Measurements from ENCODE around the gene PAQR4.
A peak's percentile ranks its signal among the peaks of the same experiment; 100 is the strongest.

PAQR4 gene

DNA sequence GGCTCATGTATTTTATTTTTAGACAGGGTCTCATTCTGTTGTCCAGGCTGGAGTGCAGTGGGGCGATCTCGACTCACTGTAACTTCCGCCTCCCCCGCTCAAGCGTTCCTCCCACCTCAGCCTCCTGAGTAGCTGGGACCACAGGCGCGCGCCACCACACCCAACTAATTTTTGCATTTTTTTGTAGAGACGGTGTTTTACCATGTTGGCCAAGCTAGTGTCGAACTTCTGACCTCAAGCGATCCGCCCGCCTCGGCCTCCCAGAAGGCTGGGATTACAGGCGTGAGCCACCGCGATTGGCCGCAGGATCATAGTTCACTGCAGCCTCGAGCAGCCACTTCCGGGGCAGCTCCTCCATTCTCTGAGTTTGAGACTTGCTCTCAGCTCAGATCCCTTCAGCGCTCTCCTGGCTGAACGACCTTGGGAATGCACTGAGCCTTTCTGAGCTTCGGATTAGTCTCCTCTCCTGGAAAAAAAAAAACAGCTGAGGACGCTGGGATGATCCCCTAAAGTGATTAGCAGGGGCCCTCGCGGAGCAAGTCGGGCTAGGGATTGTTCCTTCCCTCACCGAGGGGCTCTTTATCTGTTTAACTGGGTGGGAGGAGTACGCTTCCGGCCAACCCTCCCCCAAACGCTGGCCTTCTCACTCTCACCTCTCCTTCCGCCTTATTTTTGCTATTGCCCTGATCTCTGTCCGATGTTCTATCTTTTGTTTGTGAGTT is 12.2 kb downstream of the PAQR4 start:
- DNase-seq (ENCODE audit: low spot score): no peak

DNA sequence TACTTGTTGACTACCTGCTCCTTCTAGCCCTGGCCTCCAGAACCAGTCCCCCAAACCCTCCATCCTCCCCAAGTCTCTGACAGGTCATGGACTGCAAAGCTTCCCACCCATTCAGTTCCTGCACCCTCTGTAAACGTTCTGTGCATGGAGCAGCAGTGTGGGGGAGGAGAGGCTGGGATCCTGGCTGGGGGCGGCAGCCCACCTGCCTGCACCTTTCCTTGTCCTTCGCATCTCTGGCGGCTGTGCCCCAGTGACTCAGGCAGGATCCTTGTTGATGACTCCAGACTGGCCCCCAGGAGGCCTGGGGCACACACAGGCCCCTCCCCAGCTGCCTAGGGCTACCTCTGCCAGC is 12.7 kb downstream of the PAQR4 start:
- no peak for DNase-seq (ENCODE audit: low spot score)

DNA sequence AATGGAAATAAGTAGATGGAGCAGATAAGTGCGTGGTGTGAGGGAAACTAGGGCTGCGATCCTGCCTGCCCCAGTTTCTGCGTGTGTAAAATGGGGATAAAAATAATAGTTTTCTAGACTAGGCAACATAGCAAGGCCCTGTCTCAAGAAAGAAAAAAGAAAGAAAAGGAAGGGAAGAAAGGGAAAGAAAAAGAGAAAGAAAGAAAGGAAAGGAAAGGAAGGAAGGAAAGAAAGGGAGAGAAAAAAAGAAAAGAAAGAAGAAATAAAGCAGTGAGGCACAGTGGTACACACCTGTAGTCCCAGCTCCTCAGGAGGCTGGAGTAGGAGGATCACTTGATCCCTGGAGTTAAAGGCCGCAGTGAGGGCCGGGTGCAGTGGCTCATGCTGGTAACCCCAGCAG is 13.3 kb downstream of the PAQR4 start:
- no peak for DNase-seq (ENCODE audit: low spot score)

DNA sequence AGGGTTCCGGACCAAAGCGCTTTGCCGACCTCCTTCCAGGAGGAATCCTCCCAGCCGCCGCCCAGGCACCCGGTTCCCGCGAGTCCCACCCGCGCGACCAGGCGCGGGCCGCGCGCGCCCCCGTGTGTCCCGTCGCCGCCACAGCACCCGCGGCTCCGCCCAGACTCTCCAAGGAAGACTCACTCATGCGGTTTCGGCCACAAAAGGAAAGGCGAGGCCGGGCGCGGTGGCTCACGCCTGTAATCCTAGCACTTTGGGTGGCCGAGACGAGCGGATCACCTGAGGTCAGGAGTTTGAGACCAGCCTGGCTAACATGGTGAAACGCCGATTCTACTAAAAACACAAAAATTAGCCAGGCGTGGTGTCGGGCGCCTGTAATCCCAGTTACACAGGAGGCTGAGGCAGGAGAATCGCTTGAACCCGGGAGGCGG is 14.6 kb downstream of the PAQR4 start:
- peak; percentile 73 for DNase-seq (ENCODE audit: low spot score)

DNA sequence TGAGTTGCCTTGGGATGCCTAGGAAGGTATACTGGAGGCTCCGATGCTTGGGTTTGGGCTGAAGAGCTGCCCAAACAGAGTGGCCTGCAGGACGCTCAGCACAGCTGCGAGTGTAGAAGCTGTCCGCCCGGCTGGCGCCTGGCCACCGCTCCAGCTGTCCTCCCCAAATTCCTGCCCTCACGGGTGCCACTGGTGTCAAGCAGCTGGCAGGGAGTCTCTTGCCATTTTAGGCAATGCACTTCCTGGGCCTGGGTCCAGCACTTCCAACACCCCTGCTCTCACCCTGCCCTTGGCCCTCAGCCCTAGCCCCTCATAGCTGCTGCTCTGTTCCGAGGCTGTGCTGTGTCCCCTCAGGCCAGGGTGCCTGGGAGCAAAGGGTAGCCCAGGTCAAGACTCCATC is 16.3 kb downstream of the PAQR4 start:
- no peak for DNase-seq (ENCODE audit: low spot score)

DNA sequence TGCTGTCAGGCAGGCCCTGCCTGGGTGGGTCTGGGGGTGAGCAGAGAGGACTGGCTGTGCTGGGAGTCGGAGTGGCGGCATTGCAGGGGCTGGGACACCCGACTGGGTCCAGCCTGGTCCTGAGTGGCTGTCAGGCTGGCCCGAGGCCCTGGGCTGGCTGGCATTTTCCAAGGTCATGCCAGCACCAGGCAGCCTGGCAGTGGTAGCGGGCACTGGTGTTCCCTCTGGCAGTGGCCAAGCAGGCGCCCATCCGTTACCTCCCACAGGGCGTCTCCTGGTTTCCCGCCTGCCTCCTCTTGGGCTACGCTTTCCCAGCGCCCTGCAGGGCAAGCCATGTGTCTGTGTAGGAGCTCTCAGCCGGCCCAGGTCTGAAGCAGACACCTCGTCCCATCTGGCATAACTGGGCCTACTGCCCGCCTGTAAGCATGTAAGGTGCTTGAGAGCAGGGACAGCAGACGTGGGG is 16.8 kb downstream of the PAQR4 start:
- no peak for DNase-seq (ENCODE audit: low spot score)

DNA sequence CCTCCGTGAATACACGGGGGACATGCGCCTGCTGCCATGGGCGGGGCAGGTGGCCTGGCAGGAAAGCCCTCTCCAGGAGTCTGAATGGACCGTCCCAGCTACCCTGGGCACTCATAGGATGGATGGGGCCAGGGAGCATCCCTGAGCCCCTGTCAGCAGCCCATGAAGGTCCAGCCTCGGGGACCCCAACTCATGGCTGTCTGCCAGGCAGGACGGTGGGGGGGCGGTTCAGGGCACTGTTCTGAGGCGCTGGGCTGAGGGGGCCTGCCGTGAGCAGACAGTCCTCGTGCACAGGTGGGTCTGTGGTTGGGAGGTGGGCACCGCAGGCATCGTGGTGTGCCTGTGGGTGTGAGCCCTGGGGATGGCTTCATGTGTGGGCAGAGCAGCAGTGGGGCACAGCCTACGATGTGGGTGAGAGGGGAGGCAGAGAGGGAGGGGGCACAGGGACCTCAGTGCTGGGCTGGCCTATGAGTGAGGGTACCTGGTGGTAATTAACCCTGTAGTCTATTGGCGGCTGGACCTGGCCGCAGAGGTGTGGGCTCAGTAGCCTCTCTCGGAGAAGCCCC is 17.6 kb downstream of the PAQR4 start:
- no peak for DNase-seq (ENCODE audit: low spot score)

DNA sequence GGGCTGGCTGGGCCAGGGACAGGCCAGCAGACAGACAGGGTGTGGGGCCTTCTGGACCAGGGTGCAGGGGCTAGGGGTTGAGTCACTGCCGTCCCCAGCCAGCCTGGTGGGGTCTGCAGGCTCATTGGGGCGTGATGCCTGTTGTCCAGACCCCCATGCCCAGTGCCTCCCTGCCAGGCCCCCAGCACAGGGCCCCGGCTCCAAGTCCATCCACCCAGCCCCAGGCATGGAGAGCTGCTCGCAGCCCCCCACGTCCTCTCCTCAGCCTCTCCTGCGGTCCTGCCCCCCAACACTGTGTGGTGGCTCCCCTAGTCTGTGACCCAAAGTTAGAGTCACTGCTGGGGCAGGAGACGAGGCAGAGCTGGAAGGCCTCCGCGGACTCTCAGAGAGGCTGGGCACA is 18.1 kb downstream of the PAQR4 start:
- no peak for DNase-seq (ENCODE audit: low spot score)

DNA sequence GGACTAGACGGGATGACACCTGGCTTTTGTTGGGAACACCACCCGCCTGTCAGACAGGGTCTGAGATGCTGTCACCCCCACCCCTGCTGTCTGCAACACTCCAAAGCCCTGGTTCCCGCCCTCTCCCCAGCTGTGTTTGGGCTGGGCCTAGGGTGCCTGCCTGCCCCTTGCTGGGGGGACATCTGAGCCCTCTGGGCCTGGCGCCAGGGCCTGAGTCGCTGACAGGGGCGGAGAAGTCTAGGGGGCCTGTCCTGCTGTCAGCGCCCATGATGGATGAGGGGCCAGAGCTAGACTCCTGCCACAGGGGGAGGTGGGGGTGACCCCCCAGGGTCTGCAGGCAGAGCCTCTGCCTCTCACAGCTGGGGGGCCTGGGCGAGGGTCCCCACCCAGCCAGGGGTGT is 18.7 kb downstream of the PAQR4 start:
- no peak for DNase-seq (ENCODE audit: low spot score)

DNA sequence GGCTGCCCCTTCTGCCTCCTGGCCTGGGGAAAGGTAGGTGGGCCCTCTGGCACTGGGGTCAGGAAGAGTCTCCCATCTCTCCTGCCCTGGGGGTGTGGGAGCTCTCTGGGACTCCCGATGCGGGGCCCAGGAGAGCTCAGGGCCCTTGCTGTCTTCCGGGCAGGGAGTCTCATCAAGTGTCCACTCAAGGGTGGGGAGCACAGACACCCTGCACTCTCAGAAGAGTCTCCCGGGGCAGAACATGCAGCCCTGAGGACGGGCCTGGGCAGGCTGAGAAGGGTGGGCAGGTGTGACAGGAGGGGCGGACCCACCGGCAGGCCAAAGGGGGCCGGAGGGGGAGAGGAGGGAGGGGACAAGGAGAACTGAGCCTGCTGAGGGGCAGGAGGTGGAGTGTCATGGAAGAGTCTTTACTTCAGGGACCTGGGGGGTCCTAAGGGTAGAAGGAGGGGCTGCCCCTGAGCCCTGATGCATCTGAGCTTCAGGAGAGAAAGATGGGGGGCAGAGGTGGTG is 19.5 kb downstream of the PAQR4 start:
- no peak for DNase-seq (ENCODE audit: low spot score)

DNA sequence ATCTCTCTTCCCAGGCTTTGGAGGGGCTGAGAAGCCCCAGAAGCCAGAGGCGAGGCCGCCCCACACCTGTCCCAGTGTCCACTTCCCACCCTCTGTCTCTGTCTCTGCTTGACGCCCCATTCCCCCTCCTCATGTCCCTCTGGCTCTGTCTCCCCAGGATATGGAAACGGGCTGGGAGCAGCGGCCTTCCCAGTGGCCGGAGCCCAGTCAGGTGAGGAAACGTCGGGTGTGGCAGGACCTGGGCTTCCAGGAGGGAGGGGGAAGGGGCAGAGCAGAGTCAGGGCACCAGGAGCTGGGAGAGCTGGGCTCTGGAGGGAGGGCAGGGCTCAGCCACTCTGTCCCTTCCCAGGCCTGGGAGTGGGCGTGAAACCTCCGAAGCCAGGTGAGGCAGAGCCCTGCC is 21.7 kb downstream of the PAQR4 start:
- no peak for DNase-seq (ENCODE audit: low spot score)

DNA sequence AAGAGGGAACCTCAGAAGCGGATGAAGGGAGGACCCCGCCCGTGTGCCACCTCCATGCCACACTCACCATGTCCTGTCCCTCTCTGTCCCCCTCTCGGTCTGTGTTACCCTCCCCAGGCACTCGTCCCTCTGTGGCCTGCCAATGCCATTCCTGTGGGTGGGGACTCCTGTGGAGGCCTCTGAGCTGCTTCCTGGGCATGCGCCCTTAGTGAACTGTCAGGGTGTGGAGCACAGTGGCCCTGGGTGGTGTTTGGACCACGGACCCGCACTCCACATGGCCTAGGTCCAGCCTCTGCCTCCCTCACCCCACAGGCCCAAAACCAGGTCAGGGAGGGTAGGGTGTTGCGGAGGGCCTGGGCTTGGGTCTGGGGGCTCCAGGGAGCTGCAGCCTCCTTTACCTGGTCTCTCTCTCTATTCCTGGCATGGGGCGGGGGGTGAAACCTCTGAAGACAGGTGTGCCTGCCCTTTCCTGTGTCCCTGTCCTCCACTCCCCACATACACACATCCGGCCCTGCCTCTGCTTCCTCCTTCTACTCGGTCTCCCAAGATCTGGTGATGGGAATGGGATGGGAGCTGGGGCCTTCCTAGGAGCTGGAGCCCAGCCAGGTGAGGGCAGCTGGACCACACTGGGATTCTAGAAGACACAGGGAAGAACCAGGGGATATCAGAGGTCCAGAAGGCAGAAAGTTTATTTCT is 22.6 kb downstream of the PAQR4 start:
- no peak for DNase-seq (ENCODE audit: low spot score)

DNA sequence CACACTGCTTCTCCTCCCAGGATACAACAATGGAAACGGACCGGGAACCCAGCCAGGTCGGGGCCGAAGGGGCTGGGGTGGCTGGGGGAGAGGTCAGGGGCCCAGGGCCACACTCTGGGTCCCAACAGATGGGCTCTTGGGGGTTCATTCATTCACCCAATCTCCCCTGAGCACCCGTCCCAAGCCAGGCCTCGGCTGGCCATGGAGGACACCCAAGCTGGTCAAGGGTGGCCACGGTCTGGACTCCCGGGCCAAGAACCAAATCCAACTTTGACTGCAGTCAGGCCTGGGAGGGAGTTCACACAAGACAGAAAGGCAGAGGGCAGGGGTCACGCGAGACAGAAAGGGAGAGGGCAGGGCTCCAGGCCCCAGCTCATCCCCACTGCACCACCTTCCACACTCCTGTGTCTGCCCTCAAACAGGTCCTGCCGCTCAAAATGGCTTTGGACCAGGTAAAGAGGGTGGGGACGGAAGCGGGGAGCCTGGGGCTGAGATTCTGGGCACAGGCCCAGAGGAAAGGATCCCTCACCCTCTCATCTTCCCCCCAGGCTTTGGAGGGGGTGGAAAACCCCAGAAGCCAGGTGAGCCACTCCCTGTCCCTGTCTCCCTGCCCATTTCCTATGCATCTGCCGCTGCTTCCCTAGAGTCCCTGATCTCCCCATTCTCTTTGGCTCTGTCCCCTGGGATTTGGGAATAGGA is 23.4 kb downstream of the PAQR4 start:
- DNase-seq (ENCODE audit: low spot score): no peak

DNA sequence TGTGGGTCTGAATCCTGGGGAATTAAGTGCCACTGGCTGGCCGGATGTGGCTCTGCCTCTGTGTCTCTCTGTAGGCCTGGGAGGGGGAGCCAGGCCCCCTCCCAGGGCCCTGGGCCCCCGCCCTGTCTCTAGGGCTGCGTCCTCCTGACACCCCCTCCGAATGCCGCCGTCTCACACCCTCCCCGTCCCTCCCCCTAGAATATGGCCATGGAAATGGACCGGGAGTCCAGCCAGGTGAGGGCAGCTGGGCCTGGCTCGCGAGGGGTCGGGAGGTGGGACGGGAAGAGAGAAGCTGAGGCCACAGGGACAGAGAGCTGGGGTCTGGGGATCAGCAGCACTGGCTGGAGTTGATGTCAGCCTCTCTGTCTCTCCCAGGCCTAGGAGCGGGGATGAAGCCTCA is 27.1 kb downstream of the PAQR4 start:
- DNase-seq (ENCODE audit: low spot score): no peak

DNA sequence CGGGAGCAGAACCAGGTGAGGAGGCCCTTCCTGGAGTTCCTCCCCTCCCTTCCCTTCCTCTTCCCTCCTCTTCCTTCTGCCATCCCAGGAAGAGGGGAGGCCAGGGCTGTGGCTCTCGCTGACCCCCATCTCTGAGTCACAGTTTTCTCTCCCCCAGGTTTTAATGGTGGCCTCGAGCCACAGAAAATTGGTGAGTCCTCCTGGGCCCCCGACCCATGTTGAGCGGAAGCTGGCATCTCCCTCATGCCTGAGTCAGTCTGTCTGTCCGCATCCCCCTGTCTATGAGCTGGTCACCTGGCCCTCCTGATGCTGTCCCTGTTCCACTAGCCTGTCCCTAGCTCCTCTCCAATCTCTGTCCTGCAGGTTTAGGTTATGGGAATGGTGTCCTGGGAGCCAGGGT is 30.8 kb downstream of the PAQR4 start:
- no peak for DNase-seq (ENCODE audit: low spot score)

DNA sequence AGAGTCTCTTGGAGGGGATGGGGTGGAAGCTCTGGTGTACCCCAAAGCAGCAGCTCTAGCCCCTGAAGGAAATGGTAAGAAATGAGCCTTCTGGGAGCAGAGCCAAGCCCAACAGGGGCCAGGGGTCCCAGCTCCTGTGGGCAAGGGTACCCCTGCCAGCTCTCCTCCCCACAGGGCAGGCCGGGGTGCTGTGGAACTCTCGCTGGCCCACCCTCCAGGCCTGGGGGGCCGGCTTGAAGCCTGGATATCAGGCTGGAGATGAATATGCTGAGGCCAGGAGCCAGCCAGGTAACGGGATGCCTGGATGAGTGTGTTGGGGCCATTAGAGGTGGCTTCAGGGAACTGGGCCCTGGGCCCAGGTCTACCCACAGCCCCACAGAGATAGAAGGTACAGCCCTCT is 31.4 kb downstream of the PAQR4 start:
- DNase-seq (ENCODE audit: low spot score): no peak

DNA sequence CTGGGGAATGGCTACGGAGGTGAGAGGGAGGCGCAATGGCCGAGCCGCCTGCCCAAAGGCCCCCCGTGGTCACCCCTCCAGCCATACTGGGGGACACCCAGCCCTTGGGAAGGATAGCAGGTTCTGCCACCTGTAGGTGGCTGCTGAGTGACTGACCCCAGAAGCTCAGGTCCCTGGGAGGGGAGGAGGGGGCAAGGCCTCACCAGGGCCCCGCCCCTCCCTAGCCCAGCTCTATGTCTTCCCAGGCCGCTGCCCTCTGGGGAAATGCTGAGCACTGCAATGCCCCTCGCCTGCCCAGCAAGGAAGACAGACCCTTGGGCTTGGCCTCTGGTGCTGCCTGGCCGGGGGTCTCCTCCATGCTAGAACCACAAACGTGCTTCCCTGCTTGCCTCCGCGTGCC is 32.2 kb downstream of the PAQR4 start:
- no peak for DNase-seq (ENCODE audit: low spot score)

DNA sequence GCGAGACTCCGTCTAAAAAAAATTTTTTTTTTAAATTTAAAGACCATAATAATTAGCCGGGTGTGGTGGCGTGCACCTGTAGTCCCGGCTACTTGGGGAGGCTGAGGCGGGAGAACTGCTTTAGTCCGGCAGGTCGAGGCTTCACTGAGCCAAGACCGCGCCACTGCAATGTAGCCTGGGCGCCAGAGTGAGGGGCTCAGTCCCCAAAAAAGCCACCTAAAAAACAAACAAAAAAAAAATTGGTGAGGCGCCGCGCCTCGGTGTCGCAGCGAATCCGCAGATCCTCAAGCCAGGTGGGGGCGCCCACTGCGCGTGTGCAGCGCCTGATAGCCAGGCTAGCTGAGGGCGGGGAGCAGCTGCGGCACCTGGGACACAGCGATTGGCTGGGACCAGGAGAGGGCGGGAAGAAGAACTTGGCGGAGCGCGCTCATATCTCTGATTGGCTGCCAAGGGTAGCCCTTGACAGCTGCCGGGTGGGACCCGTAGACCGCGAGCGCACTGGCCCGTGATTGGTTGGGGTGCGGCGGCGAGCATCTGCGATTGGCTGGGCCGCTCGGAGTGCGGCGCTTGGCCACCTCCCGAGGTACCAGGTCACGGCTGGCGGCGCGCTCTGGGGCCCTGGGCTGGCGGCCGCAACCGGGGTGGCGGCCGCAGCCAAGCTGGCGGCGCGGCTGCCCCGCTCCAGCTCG is 34.6 kb downstream of the PAQR4 start:
- peak; percentile 100 for DNase-seq (ENCODE audit: low spot score)

DNA sequence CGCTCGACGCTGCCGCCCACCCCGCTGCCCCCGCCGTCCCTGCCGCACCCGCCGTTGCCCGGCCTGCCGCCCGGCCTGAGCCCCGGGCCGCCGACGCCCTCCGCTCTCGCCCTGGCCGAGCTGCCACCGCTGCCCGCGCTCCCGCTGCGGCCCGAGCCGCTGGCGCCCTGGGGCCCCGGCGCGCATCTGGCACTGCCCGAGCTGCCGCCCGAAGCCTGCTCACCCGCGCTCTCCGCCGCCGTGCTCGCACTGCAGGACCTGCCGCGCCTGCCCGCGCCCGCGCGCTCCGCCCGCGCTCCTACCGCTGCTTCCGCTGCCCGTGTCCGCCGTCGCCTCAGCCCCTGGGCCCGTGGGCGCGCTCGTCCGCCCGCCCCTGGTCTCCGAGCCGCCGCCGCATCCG is 35.2 kb downstream of the PAQR4 start:
- DNase-seq (ENCODE audit: low spot score): peak; percentile 23

DNA sequence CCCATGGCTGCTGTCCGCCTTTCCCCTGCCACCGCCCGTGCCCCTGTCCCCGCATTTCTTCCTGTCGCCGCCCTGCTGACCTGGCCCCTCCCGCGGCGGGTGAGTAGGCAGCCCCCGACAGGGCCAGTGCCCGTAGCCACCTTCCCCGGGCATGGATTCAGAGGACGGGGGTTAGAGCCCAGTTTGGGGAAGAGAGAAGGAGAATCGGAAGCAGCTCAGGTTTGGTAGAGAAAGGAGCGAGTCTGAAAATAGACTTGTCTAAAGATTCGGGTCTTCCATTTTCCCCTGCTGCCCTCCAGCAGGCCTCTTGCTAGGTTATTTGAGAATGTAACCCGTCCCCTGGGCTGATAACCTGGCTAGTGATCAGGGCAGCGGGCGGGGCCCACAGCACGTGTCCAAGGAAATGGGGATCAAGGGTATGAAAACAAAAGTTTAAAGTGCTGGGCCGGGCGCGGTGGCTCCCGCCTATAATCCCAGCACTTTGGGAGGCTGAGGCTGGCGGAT is 35.7 kb downstream of the PAQR4 start:
- DNase-seq (ENCODE audit: low spot score): peak; percentile 24

DNA sequence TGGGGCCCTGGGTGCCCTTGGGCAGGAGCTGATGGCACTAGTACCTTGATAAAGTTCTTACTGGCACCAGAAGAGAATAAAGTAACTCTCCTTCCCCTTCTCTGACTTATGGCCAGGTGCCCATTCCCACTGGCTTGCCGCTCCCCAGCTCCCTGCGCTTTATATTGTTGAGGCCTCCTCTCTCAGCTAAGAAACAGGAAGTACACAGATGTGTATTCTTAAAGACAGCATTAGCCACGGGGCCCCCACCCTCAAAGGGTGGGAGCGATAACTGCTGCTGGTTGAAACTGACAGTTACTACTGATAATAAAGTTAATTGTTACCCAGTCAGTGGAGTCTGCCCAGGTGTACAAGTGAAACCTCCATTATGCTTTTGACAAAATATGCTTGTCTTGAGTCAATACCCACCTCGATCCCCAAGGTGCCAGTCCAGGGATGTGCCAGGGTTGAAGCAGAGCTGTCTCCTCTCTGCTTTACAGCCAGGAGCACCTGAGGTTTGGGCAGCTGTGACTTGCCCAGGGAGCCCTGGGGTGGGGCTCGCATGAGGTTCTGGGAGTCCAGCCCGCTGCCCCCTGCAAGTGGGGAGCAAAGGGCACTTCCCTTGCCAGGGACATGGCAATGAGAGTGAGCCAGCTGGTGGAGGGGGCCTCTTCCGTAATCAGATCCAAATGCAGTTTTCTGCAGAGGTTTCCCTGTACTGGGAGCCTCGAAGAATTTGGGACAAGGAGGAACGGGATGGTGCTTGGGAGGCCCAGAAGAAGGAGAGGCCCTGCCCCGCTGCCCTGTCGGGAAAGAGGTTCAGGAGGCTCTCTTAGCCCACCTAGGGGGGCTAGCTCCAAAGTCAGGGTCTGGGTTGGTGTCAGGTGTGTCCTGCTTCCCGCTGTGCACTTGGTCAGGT is 38.2 kb downstream of the PAQR4 start:
- no peak for DNase-seq (ENCODE audit: low spot score)

Measured in hematopoietic multipotent progenitor cell treated with erythropoietin and hydrocortisone succinate and interleukin-3 and kit ligand, for 15 days (in vitro differentiated cells).